SK-N-SH treated with all-trans-retinoic acid at 6 μM for 48 hours (cell line): ENCODE results near the gene ZNF618.

ENCODE experiments used
- ATAC-seq: fragments of 200-7000 bp; cut with Tn5 transposase; 3 replicates; pipeline ENCODE4 v1.9.1; 2020; ENCODE audit warnings: mild to moderate bottlenecking, moderate library complexity
- ARNTL ChIP-seq: fragments of 450-650 bp; formaldehyde crosslinking; IDR thresholded peaks from 2 replicates; pipeline ENCODE4 v1.5.0; 2020; ENCODE audit warnings: low read depth, mild to moderate bottlenecking, moderate library complexity, borderline replicate concordance
- BACH2 ChIP-seq: fragments of 250-450 bp; sonication (Bioruptor Pico); IDR thresholded peaks from 2 replicates; pipeline ENCODE4 v1.9.0; 2021; ENCODE audit warnings: mild to moderate bottlenecking, borderline replicate concordance
- CSDC2 ChIP-seq: fragments of 250-450 bp; sonication (Bioruptor Pico); IDR thresholded peaks from 2 replicates; pipeline ENCODE4 v1.5.0; 2020; ENCODE audit warnings: mild to moderate bottlenecking, moderate library complexity
- ESRRG ChIP-seq: fragments of 250-450 bp; sonication (Bioruptor Pico); IDR thresholded peaks from 2 replicates; pipeline ENCODE4 v1.6.1; 2021; ENCODE audit warnings: mild to moderate bottlenecking
- OSR1 ChIP-seq: fragments of 250-450 bp; sonication (Bioruptor Pico); IDR thresholded peaks from 2 replicates; pipeline ENCODE4 v1.8.0; 2022; ENCODE audit warnings: moderate library complexity, mild to moderate bottlenecking, inconsistent platforms
- PPARA ChIP-seq: fragments of 250-450 bp; sonication (Bioruptor Pico); IDR thresholded peaks from 2 replicates; pipeline ENCODE4 v1.5.0; 2020; ENCODE audit warnings: mild to moderate bottlenecking, borderline replicate concordance
- RARB ChIP-seq: fragments of 250-450 bp; sonication (Bioruptor Pico); IDR thresholded peaks from 2 replicates; pipeline ENCODE4 v1.8.0; 2021; ENCODE audit warnings: mild to moderate bottlenecking, moderate library complexity
- SNAI2 ChIP-seq: fragments of 250-450 bp; sonication (Bioruptor Pico); IDR thresholded peaks from 2 replicates; pipeline ENCODE4 v1.5.0; 2020; ENCODE audit warnings: mild to moderate bottlenecking, moderate library complexity
- TCF4 ChIP-seq: fragments of 250-450 bp; sonication (Bioruptor Pico); IDR thresholded peaks from 2 replicates; pipeline ENCODE4 v1.8.0; 2021; ENCODE audit warnings: mild to moderate bottlenecking, moderate library complexity, borderline replicate concordance
- TOX ChIP-seq: fragments of 250-450 bp; sonication (Bioruptor Pico); IDR thresholded peaks from 2 replicates; pipeline ENCODE4 v1.8.0; 2021; ENCODE audit warnings: mild to moderate bottlenecking, moderate library complexity, borderline replicate concordance
- ZC3H10 ChIP-seq: fragments of 250-450 bp; sonication (Bioruptor Pico); IDR thresholded peaks from 2 replicates; pipeline ENCODE4 v1.5.1; 2021; ENCODE audit warnings: mild to moderate bottlenecking, moderate library complexity
- ZFP3 ChIP-seq: fragments of 250-450 bp; sonication (Bioruptor Pico); IDR thresholded peaks from 2 replicates; pipeline ENCODE4 v1.5.0; 2020; ENCODE audit warnings: mild to moderate bottlenecking, moderate library complexity
- ZNF565 ChIP-seq: fragments of 450-650 bp; formaldehyde crosslinking; conservative IDR thresholded peaks from 2 replicates; pipeline ENCODE4 v1.5.0; 2020; ENCODE audit warnings: low read depth, mild to moderate bottlenecking, moderate library complexity
- ZNF70 ChIP-seq: fragments of 450-650 bp; formaldehyde crosslinking; IDR thresholded peaks from 2 replicates; pipeline ENCODE4 v1.5.0; 2020; ENCODE audit warnings: mild to moderate bottlenecking, moderate library complexity
- ZNF8 ChIP-seq: fragments of 450-650 bp; formaldehyde crosslinking; IDR thresholded peaks from 2 replicates; pipeline ENCODE4 v1.5.0; 2020; ENCODE audit warnings: mild to moderate bottlenecking, moderate library complexity
- TF ChIP-seq, protein P1 (sequence below): fragments of 250-450 bp; sonication (Bioruptor Pico); IDR thresholded peaks from 2 replicates; pipeline ENCODE4 v1.5.1; 2020; ENCODE audit warnings: low read depth, mild to moderate bottlenecking, moderate library complexity
- TF ChIP-seq, protein P2 (sequence below): fragments of 250-450 bp; sonication (Bioruptor Pico); IDR thresholded peaks from 2 replicates; pipeline ENCODE4 v1.5.0; 2020; ENCODE audit warnings: mild to moderate bottlenecking, moderate library complexity
- TF ChIP-seq, protein P3 (sequence below): fragments of 250-450 bp; sonication (Bioruptor Pico); IDR thresholded peaks from 2 replicates; pipeline ENCODE4 v1.5.1; 2021; ENCODE audit warnings: mild to moderate bottlenecking, moderate library complexity
- TF ChIP-seq, protein P4 (sequence below): fragments of 250-450 bp; sonication (Bioruptor Pico); IDR thresholded peaks from 2 replicates; pipeline ENCODE4 v1.8.0; 2020; ENCODE audit warnings: mild to moderate bottlenecking, moderate library complexity, borderline replicate concordance

ZNF618 gene

DNA sequence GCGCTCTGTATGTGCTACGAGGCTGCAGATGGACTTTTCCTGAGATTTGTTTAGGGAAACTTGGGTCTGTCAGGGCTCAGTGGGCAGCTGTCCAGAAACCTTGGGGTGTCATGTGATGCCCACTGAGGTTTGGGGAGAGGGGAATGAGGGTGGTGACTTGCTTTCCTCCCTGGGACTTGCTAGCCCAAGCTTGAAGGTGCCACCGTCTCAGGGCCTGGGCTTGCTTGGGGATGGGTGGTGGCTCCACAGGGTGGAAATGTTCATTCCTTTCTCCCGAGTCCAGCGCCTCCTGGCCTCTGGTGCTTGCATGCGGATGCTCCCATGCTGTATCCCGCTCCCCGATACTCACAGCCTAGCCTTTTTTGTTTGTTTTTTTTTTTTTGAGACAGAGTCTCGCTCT lies 33.3 kb downstream of the ZNF618 start:
- no peak for ATAC-seq
- TF ChIP-seq RARB, result no peak
- TF ChIP-seq ZC3H10 (CRISPR knock-in tag), result no peak

DNA sequence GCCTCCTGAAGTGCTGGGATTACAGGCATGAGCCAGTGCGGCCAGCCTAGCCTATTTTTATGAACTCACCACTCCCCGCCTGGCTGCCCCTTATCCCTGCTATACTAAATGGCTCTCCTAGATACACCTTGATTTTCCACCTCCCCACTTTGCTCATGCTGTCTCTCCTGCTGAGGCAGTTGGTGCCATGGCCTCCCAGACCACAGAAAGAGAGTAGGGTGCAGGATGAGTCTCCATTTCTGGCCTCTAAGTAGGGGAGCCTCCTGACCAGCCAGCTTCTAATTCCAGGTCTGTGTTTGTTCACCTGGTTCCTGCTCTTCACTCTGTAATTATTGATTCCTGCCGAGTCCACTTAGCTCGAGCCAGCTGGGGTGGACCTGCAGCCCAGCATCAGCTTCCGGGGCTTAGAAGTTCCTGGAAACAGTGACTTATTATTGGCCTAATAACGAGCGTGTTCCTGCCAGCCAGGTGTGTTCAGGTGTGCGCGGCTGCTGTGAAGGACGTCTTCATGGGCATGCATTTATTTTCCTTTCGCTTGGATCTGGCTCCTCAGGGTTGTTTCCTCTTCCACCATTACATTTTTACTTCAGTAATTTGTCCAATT lies 34.0 kb downstream of the ZNF618 start:
- no peak for ATAC-seq
- no peak for TF ChIP-seq PPARA (CRISPR knock-in tag)
- TF ChIP-seq, protein P1, sequence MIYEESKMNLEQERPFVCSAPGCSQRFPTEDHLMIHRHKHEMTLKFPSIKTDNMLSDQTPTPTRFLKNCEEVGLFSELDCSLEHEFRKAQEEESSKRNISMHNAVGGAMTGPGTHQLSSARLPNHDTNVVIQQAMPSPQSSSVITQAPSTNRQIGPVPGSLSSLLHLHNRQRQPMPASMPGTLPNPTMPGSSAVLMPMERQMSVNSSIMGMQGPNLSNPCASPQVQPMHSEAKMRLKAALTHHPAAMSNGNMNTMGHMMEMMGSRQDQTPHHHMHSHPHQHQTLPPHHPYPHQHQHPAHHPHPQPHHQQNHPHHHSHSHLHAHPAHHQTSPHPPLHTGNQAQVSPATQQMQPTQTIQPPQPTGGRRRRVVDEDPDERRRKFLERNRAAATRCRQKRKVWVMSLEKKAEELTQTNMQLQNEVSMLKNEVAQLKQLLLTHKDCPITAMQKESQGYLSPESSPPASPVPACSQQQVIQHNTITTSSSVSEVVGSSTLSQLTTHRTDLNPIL (CRISPR knock-in tag), result no peak
- no peak for TF ChIP-seq ZNF565 (CRISPR knock-in tag)
- TF ChIP-seq TOX (CRISPR knock-in tag), result no peak
- TF ChIP-seq OSR1, result no peak
- TF ChIP-seq, protein P2, sequence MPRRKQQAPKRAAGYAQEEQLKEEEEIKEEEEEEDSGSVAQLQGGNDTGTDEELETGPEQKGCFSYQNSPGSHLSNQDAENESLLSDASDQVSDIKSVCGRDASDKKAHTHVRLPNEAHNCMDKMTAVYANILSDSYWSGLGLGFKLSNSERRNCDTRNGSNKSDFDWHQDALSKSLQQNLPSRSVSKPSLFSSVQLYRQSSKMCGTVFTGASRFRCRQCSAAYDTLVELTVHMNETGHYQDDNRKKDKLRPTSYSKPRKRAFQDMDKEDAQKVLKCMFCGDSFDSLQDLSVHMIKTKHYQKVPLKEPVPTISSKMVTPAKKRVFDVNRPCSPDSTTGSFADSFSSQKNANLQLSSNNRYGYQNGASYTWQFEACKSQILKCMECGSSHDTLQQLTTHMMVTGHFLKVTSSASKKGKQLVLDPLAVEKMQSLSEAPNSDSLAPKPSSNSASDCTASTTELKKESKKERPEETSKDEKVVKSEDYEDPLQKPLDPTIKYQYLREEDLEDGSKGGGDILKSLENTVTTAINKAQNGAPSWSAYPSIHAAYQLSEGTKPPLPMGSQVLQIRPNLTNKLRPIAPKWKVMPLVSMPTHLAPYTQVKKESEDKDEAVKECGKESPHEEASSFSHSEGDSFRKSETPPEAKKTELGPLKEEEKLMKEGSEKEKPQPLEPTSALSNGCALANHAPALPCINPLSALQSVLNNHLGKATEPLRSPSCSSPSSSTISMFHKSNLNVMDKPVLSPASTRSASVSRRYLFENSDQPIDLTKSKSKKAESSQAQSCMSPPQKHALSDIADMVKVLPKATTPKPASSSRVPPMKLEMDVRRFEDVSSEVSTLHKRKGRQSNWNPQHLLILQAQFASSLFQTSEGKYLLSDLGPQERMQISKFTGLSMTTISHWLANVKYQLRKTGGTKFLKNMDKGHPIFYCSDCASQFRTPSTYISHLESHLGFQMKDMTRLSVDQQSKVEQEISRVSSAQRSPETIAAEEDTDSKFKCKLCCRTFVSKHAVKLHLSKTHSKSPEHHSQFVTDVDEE (CRISPR knock-in tag), result no peak
- no peak for TF ChIP-seq ZC3H10 (CRISPR knock-in tag)
- TF ChIP-seq ARNTL (CRISPR knock-in tag), result no peak
- TF ChIP-seq RARB, result no peak
- TF ChIP-seq, protein P3, sequence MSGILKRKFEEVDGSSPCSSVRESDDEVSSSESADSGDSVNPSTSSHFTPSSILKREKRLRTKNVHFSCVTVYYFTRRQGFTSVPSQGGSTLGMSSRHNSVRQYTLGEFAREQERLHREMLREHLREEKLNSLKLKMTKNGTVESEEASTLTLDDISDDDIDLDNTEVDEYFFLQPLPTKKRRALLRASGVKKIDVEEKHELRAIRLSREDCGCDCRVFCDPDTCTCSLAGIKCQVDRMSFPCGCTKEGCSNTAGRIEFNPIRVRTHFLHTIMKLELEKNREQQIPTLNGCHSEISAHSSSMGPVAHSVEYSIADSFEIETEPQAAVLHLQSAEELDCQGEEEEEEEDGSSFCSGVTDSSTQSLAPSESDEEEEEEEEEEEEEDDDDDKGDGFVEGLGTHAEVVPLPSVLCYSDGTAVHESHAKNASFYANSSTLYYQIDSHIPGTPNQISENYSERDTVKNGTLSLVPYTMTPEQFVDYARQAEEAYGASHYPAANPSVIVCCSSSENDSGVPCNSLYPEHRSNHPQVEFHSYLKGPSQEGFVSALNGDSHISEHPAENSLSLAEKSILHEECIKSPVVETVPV (CRISPR knock-in tag), result no peak
- no peak for TF ChIP-seq BACH2 (CRISPR knock-in tag)
- TF ChIP-seq, protein P4, sequence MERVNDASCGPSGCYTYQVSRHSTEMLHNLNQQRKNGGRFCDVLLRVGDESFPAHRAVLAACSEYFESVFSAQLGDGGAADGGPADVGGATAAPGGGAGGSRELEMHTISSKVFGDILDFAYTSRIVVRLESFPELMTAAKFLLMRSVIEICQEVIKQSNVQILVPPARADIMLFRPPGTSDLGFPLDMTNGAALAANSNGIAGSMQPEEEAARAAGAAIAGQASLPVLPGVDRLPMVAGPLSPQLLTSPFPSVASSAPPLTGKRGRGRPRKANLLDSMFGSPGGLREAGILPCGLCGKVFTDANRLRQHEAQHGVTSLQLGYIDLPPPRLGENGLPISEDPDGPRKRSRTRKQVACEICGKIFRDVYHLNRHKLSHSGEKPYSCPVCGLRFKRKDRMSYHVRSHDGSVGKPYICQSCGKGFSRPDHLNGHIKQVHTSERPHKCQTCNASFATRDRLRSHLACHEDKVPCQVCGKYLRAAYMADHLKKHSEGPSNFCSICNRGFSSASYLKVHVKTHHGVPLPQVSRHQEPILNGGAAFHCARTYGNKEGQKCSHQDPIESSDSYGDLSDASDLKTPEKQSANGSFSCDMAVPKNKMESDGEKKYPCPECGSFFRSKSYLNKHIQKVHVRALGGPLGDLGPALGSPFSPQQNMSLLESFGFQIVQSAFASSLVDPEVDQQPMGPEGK (CRISPR knock-in tag), result no peak
- TF ChIP-seq ZNF70 (CRISPR knock-in tag), result no peak
- TF ChIP-seq ZNF8 (CRISPR knock-in tag), result no peak
- no peak for TF ChIP-seq ZFP3 (CRISPR knock-in tag)
- no peak for TF ChIP-seq TCF4 (CRISPR knock-in tag)
- no peak for TF ChIP-seq CSDC2 (CRISPR knock-in tag)
- no peak for TF ChIP-seq SNAI2 (CRISPR knock-in tag)

DNA sequence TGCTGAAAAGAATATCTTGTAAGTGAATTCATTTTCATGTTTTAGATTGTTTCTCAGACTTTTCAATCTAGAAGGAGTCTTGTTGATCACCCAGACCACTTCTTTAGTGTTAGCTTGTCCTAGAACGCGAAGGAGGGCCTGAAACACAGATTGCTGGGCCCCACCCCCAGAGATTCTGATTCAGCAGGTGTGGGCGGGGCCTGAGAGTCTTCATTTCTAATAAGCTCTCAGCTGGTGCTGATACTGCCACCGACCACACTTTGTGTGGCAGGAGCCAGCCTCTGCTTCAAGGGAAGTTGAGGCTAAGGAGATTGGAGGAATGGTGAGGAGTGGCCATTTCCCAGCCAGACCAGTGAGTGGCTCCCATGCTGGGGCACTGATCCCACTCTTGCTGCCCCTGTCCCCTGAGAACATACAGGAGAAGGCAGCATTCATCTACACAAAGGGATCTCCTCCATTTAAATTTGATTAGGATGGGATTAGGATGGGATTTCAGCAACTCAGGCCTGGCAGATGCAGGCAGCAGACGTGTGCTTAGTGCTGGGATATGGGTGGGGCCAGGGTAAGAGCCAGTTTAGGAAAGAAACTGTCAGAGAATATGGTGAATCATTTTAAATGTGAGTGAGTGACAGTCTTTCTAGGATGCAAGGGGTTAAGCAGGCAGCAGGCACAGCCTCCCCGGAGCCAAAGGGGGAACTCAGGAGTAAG lies 35.9 kb downstream of the ZNF618 start:
- ATAC-seq, result no peak; the same call in 2 of the 3 replicates
- TF ChIP-seq, protein P3 (CRISPR knock-in tag), result no peak
- TF ChIP-seq TOX (CRISPR knock-in tag) (no peak), ZNF70 (CRISPR knock-in tag) (no peak), PPARA (CRISPR knock-in tag) (no peak), RARB (no peak), ESRRG (no peak)
- TF ChIP-seq, protein P2 (CRISPR knock-in tag), result no peak
